Retinal pigment epithelial cell (primary cell): ENCODE results near the gene WDR33.

Source experiments
- DNase-seq: peaks from one replicate; pipeline ENCODE4 v3.0.0-alpha.2; 2010; ENCODE audit warnings: low read depth
- H3K4me3 ChIP-seq: 2 replicates; pipeline ENCODE4 v1.5.1; 2011; ENCODE audit warnings: mild to moderate bottlenecking, low read length, control low read depth, moderate library complexity
- TF ChIP-seq, protein P1 (sequence below): conservative IDR thresholded peaks from 2 replicates; pipeline ENCODE4 v1.5.1; 2011; ENCODE audit warnings: low read depth, low read length, control low read depth, inconsistent platforms

WDR33 gene

GRCh38 chr2:127661949-127662510 is 148.9 kb downstream of the WDR33 start:
- DNase-seq: no peak
- no peak overlapping the region for H3K4me3 ChIP-seq
- TF ChIP-seq, protein P1, sequence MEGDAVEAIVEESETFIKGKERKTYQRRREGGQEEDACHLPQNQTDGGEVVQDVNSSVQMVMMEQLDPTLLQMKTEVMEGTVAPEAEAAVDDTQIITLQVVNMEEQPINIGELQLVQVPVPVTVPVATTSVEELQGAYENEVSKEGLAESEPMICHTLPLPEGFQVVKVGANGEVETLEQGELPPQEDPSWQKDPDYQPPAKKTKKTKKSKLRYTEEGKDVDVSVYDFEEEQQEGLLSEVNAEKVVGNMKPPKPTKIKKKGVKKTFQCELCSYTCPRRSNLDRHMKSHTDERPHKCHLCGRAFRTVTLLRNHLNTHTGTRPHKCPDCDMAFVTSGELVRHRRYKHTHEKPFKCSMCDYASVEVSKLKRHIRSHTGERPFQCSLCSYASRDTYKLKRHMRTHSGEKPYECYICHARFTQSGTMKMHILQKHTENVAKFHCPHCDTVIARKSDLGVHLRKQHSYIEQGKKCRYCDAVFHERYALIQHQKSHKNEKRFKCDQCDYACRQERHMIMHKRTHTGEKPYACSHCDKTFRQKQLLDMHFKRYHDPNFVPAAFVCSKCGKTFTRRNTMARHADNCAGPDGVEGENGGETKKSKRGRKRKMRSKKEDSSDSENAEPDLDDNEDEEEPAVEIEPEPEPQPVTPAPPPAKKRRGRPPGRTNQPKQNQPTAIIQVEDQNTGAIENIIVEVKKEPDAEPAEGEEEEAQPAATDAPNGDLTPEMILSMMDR: no peak

- DNase-seq: no peak
- H3K4me3 ChIP-seq: no peak overlapping the region
- TF ChIP-seq, protein P1: no peak
These were observed 149.8 kb downstream of the WDR33 start for GRCh38 chr2:127661072-127661649.

DNA sequence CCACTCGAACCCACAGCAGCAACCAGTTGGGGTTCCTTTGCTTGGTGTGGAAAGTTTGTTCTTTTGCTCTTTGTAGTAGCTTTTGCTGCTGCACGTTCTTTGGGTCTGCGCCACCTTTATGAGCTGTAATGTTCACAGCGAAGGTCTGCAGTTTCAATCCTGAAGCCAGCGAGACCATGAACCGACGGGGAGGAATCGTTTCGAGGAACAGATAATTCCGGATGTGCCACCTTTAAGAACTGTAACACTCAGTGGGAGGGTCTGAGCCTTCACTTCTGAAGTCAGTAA is 150.7 kb downstream of the WDR33 start:
- H3K4me3 ChIP-seq: no peak overlapping the region
- DNase-seq: no peak
- TF ChIP-seq, protein P1: no peak

DNA sequence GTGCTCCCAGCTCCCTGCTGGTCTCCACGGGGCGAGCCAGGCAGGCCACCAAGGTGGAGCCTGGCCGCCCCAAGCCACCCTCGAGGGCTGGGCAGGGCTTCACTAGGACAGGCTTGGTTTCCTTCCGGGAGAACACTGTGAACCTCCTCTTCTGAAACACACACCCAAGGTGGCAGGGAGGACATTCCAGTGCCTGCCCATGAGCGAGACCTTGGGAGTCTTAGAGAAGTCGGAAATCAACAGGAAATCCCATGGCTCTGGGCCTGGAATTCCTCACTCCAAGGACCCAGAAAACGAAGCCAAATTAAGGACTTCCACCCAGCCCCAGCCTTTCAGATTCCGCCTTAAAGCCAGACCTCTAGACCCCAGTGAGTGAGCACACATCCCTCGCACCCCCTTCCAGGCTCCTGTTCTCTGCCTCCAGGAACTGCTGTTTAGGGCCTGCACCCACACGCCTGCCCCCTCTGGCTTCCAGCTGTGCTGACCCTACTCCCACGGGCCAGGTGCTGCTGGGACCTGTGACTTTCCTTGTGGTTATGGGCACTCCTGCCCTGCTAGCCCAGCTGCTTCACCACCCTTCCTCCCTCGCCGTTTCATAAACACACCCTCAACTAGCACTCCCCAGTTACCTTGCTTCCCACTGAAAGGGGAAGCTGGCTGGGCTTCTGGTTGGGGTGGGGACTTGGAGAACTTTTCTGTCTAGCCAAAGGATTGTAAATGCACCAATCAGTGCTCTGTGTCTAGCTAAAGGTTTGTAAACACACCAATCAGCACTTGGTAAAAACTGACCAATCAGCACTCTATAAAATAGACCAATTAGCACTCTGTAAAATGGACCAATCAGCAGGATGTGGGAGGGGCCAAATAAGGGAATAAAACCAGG is 151.3 kb downstream of the WDR33 start:
- no peak for DNase-seq
- TF ChIP-seq, protein P1: no peak
- H3K4me3 ChIP-seq: no peak overlapping the region

DNA sequence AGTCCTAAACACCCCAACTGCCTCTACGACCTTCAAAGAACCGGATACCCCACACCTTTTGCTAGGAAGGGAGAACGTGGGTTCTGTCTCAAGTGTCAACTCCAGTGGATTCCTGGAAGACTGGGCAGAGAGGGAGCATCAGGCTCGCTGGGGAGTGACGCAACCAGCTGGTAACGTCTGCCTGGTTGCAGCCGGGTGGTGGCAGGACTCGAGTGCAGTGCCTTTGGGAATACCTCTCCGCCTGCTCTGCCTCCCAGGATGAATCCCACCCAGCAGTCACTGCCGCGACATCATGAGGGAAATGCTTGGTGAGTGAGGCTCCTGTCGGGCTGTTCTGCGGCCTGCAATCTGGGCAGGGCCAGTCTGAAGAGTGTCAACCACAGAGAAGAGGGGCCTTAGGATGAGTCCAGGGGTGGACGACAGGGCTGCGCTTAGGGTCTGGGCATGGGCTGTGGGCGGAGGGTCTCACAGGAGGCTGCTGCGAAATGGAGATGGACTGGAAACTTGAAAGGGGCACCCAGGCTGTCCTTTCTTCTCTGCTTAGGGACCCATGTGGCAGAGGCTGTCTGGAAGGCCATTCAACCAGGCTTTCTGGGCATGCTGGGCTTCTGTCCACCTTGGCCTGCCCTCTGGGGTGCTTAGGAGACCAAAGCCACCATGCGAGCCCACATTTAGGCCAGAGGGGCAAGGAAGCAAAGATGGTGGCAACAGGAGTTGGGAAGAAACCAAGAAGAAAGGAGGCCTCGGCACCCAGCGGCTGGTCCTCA is 152.1 kb downstream of the WDR33 start:
- DNase-seq: no peak
- no peak overlapping the region for H3K4me3 ChIP-seq

DNA sequence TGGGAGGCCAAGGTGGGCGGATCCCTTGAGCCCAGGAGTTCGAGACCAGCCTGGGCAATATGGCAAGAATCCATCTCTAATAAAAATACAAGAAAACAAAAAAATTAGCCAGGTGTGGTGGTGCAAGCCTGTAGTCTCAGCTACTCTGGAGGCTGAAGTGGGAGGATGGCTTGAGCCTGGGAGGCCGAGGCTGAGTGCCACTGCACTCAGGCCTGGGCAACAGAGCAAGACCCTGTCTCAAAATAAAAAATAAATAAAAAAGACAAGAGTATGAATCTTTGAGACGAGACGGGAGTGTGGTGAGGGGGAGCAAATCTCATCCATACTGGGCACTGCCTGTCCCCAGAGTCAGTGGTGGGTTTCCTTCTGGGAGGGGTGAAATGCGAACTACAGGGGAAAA is 152.8 kb downstream of the WDR33 start:
- no peak overlapping the region for H3K4me3 ChIP-seq
- TF ChIP-seq, protein P1: no peak
- DNase-seq: no peak

More for the DNA sequence above, 152.1 kb downstream of the WDR33 start:
- TF ChIP-seq, protein P1: no peak
